H9 (cell line): ENCODE data around the gene GTPBP4. TPM values are rescaled to one million over a fixed set of nuclear protein-coding genes. Genes with fewer than 3 reads are reported as not detected.
A peak's percentile ranks its signal among the peaks of the same experiment; 100 is the strongest.

Experiments used
- DNase-seq: peaks from one replicate; pipeline ENCODE4 v3.0.0-alpha.2; 2017
- H2AFZ ChIP-seq: one replicate; pipeline ENCODE4 v1.6.1; 2013; ENCODE audit warnings: mild to moderate bottlenecking, low read length, control low read depth, moderate library complexity
- H2AK5ac ChIP-seq: 2 replicates; pipeline ENCODE4 v1.6.1; 2013; ENCODE audit warnings: low read length, control low read depth, mixed read lengths; ENCODE audit not compliant: insufficient read length
- H2BK120ac ChIP-seq: one replicate; pipeline ENCODE4 v1.6.1; 2013; ENCODE audit warnings: low read depth, mild to moderate bottlenecking, low read length, control low read depth, inconsistent platforms; ENCODE audit not compliant: poor library complexity, severe bottlenecking
- H2BK12ac ChIP-seq: 2 replicates; pipeline ENCODE4 v1.6.1; 2013; ENCODE audit warnings: low read length, control low read depth, mixed read lengths, low read depth; ENCODE audit not compliant: insufficient read length
- H2BK15ac ChIP-seq: 2 replicates; pipeline ENCODE4 v1.6.1; 2013; ENCODE audit warnings: low read depth, low read length, control low read depth
- H2BK20ac ChIP-seq: one replicate; pipeline ENCODE4 v1.6.1; 2013; ENCODE audit warnings: low read depth, mild to moderate bottlenecking, low read length, control low read depth, inconsistent platforms; ENCODE audit not compliant: poor library complexity, severe bottlenecking
- H2BK5ac ChIP-seq: 2 replicates; pipeline ENCODE4 v1.6.1; 2013; ENCODE audit warnings: low read length, control low read depth, mixed read lengths; ENCODE audit not compliant: insufficient read length
- H3K14ac ChIP-seq: 2 replicates; pipeline ENCODE4 v1.6.1; 2013; ENCODE audit warnings: low read length, control low read depth; ENCODE audit not compliant: insufficient read depth
- H3K18ac ChIP-seq: 2 replicates; pipeline ENCODE4 v1.6.1; 2013; ENCODE audit warnings: low read depth, mild to moderate bottlenecking, mixed read lengths, low read length, control low read depth; ENCODE audit not compliant: insufficient read length
- H3K23ac ChIP-seq: 2 replicates; pipeline ENCODE4 v1.6.1; 2013; ENCODE audit warnings: low read length, control low read depth, mixed read lengths, low read depth; ENCODE audit not compliant: insufficient read length
- H3K23me2 ChIP-seq: 2 replicates; pipeline ENCODE4 v1.6.1; 2013; ENCODE audit warnings: low read depth, mild to moderate bottlenecking, mixed read lengths, low read length, control low read depth; ENCODE audit not compliant: insufficient read length, poor library complexity, severe bottlenecking
- H3K27ac ChIP-seq: 2 replicates; pipeline ENCODE4 v1.5.1; 2013; ENCODE audit warnings: low read length, control low read depth, mixed read lengths, low read depth; ENCODE audit not compliant: insufficient read length
- H3K27me3 ChIP-seq: 2 replicates; pipeline ENCODE4 v1.6.1; 2013; ENCODE audit warnings: low read length, control low read depth, inconsistent platforms; ENCODE audit not compliant: insufficient read depth
- H3K4ac ChIP-seq: 2 replicates; pipeline ENCODE4 v1.6.1; 2013; ENCODE audit warnings: low read depth, mild to moderate bottlenecking, control low read depth, inconsistent platforms, low read length, moderate library complexity
- H3K4me1 ChIP-seq: 2 replicates; pipeline ENCODE4 v1.6.1; 2013; ENCODE audit warnings: low read length, control low read depth, inconsistent platforms; ENCODE audit not compliant: insufficient read depth
- H3K4me2 ChIP-seq: 2 replicates; pipeline ENCODE4 v1.6.1; 2013; ENCODE audit warnings: low read length, control low read depth, mixed read lengths; ENCODE audit not compliant: insufficient read length, insufficient read depth
- H3K56ac ChIP-seq: 2 replicates; pipeline ENCODE4 v1.6.1; 2013; ENCODE audit warnings: low read depth, mild to moderate bottlenecking, mixed read lengths, low read length, control low read depth; ENCODE audit not compliant: insufficient read length
- H3K79me1 ChIP-seq: 2 replicates; pipeline ENCODE4 v1.6.1; 2013; ENCODE audit warnings: low read depth, mild to moderate bottlenecking, moderate library complexity, low read length, control low read depth, inconsistent platforms; ENCODE audit not compliant: insufficient read depth, poor library complexity, severe bottlenecking
- H3K79me2 ChIP-seq: 2 replicates; pipeline ENCODE4 v1.6.1; 2013; ENCODE audit warnings: low read length, control low read depth, inconsistent platforms; ENCODE audit not compliant: insufficient read depth
- H3K9ac ChIP-seq: 2 replicates; pipeline ENCODE4 v1.6.1; 2013; ENCODE audit warnings: low read length, control low read depth, mixed read lengths; ENCODE audit not compliant: insufficient read length; ENCODE audit errors: extremely low read depth
- H3K9me3 ChIP-seq: one replicate; pipeline ENCODE4 v1.6.1; 2013; ENCODE audit warnings: low read depth, low read length, inconsistent platforms; ENCODE audit not compliant: control insufficient read depth
- H3T11ph ChIP-seq: one replicate; pipeline ENCODE4 v1.6.1; 2013; ENCODE audit warnings: mild to moderate bottlenecking, low read length, control low read depth, inconsistent platforms
- H4K20me1 ChIP-seq: one replicate; pipeline ENCODE4 v1.6.1; 2013; ENCODE audit not compliant: control insufficient read depth, insufficient read length, insufficient read depth
- H4K5ac ChIP-seq: 2 replicates; pipeline ENCODE4 v1.6.1; 2013; ENCODE audit warnings: low read depth, mild to moderate bottlenecking, mixed read lengths, low read length, control low read depth; ENCODE audit not compliant: insufficient read length
- H4K8ac ChIP-seq: replicated peaks from 2 replicates; pipeline ENCODE4 v1.6.1; 2013; ENCODE audit warnings: low read length, control low read depth, mixed read lengths, low read depth; ENCODE audit not compliant: insufficient read length
- H4K91ac ChIP-seq: 2 replicates; pipeline ENCODE4 v1.6.1; 2013; ENCODE audit warnings: low read depth, mild to moderate bottlenecking, moderate library complexity, mixed read lengths, low read length, control low read depth; ENCODE audit not compliant: insufficient read length
- H3K27ac Mint-ChIP-seq, 3 experiments: 2 replicates in 2 of 3; 3 replicates in 1 of 3; pipeline ENCODE4 v1.8.0; 2020 to 2021; ENCODE audit warnings: mixed read lengths in 3 of 3, mild to moderate bottlenecking in 1 of 3, moderate library complexity in 1 of 3
- H3K27me3 Mint-ChIP-seq: 2 replicates; pipeline ENCODE4 v1.8.0; 2021; ENCODE audit warnings: low read depth, mild to moderate bottlenecking, moderate library complexity, mixed read lengths
- H3K36me3 Mint-ChIP-seq, 3 experiments: 2 replicates in 2 of 3; 3 replicates in 1 of 3; pipeline ENCODE4 v1.8.0; 2020 to 2021; ENCODE audit warnings: low read depth in 3 of 3, mixed read lengths in 3 of 3; ENCODE audit not compliant: insufficient read depth in 1 of 3
- H3K4me1 Mint-ChIP-seq, 2 experiments: 2 replicates each; pipeline ENCODE4 v1.8.0; 2020; ENCODE audit warnings: mixed read lengths in 2 of 2
- H3K4me3 Mint-ChIP-seq, 2 experiments: 2 replicates in 1 of 2; 3 replicates in 1 of 2; pipeline ENCODE4 v1.8.0; 2020 to 2021; ENCODE audit warnings: mild to moderate bottlenecking in 2 of 2, mixed read lengths in 2 of 2, moderate library complexity in 1 of 2
- H3K9me3 Mint-ChIP-seq, 2 experiments: 2 replicates in 1 of 2; 3 replicates in 1 of 2; pipeline ENCODE4 v1.8.0; 2020; ENCODE audit warnings: mild to moderate bottlenecking in 2 of 2, mixed read lengths in 2 of 2, moderate library complexity in 1 of 2
- CTCF ChIP-seq: fragments of 200-600 bp; sonication (generic); conservative IDR thresholded peaks from 3 replicates; pipeline ENCODE4 v1.8.0; 2021; ENCODE audit warnings: antibody characterized with exemption, mild to moderate bottlenecking
- WGBS: extraction: QIAGEN DNeasy Blood & Tissue Kit; methylation state at CpG from one replicate; pipeline ENCODE4 v1.1.7; 2013; ENCODE audit warnings: missing lambda C conversion rate, low lambda C conversion rate, mixed read lengths; ENCODE audit not compliant: insufficient read length; ENCODE audit errors: extremely low coverage; 5-methylcytosine and 5-hydroxymethylcytosine counted together
- total RNA-seq: library from RNA; stranded (reverse); gene quantifications from 2 replicates; pipeline ENCODE4 v1.2.1, GENCODE V29; 2021

GTPBP4 gene
- total RNA-seq, 1 experiment from 2014 or later, result 134 TPM

DNA sequence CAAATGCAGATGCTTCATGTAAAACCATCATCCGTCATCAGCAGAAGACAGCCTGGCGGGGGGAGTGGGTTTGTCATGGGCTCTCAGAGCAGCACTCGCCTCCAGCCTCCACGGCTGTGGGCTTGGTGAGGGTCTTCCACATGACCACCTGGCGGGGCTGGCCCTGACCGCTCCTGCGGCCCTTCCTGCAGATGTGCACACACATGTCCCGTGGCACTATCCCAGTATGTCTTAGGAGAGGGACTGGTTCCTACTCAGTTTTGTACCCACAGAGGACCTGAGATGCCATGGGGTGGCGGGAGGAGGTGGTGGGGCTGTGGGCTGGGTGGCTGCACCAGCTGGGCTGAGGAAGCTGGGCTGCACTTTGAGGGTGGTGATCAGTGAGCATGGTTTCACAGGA lies 32.7 kb downstream of the GTPBP4 start:
- Histone ChIP-seq H2BK12ac (no peak overlapping the region), H4K20me1 (no peaks in the 10 kb centered on the region), H2AFZ (no peak overlapping the region), H3K4me1 (no peaks in the 10 kb centered on the region), H3K56ac (no peak overlapping the region), H3K18ac (no peak overlapping the region), H3K9ac (no peak overlapping the region), H3K4ac (no peak overlapping the region), H3T11ph (no peak overlapping the region), H2BK5ac (no peak overlapping the region), H2BK120ac (no peak overlapping the region), H4K8ac (no peak overlapping the region), H3K27me3 (no peaks in the 10 kb centered on the region), H3K4me2 (no peak overlapping the region), H3K27ac (no peak overlapping the region), H3K23me2 (no peaks in the 10 kb centered on the region), H2BK20ac (no peak overlapping the region), H2BK15ac (no peak overlapping the region), H3K23ac (no peak overlapping the region), H2AK5ac (no peak overlapping the region), H3K9me3 (no peaks in the 10 kb centered on the region), H3K79me2 (no peaks in the 10 kb centered on the region), H3K14ac (no peak overlapping the region), H4K91ac (no peak overlapping the region), H3K79me1 (no peaks in the 10 kb centered on the region), H4K5ac (no peak overlapping the region)
- H3K27ac Mint-ChIP-seq, result peak overlapping the region in 1 of 3 experiments; percentile 17; a peak in 2 of 7 replicates
- TF ChIP-seq CTCF, result no peak
- H3K36me3 Mint-ChIP-seq, result peaks cover 30 to 52% (median 43%) of the 10 kb centered on the region in 3 experiments
- no peak for DNase-seq
- H3K9me3 Mint-ChIP-seq, result 0 out of 5 replicates have a peak, but pooled peaks cover 0 to 2% of the 10 kb centered on the region in 2 experiments
- WGBS, result no CpG with 5 or more reads among the region's 9 CpGs
- no peaks in the 10 kb centered on the region for H3K27me3 Mint-ChIP-seq
- H3K4me3 Mint-ChIP-seq, result no peak overlapping the region
- peaks cover 4 to 9% of the 10 kb centered on the region in 2 experiments; a peak in 3 of 4 replicates for H3K4me1 Mint-ChIP-seq
